Prostate gland (tissue), 2 donors: Measurements from ENCODE around the gene MFAP2.

Experiments used
- POLR2AphosphoS5 ChIP-seq: sonication (generic); formaldehyde crosslinking; IDR thresholded peaks from one replicate; pipeline ENCODE4 v1.6.1; 2017; ENCODE audit warnings: antibody characterized with exemption
- TF ChIP-seq, protein P1 (sequence below), 4 experiments: fragments of 200-600 bp in 2 of 4; fragments of 450-650 bp in 2 of 4; sonication (generic) in 2 of 4; IDR thresholded peaks; 1 replicate in 3 of 4; 2 replicates in 1 of 4; pipeline ENCODE4 v1.5.1; 2016 to 2019; ENCODE audit warnings: antibody characterized with exemption in 4 of 4, mild to moderate bottlenecking in 2 of 4, moderate library complexity in 2 of 4

DNA sequence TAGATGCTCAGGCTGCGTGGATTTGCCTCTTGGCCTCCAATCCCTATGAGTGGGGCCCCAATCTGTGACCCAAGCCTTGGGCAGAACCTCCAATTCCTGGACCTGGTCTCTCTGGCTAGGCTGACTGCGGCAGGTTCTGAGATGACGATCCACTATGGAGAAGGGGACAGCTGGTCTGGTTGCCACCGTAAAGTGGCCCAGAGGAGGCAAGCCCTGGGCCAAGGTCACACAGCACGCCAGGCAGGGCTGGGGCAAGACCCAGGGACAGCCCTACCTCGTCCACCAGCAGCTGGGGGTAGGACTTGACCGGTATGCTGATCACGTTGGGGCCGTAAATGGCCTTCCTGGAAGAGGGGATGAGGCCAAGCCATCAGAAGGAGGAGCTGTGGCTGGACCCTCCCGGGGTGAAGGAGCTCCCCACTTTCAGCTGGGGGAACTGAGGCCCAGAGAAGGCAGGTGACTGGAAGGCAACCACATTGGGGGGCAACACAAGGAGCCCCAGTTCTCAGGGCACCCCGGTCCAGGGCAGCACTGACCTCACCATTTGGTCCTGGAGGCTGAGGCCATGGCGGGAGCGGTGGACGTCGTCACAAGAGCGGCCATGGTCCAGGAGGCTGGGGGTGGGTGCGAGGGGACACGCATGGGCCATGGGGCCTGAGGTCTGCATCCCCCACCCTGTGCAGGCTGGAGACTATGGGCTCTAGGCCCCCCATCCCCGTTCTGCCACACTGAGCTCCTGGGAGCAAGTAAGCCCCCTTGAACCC is 21.5 kb upstream of the MFAP2 start:
- TF ChIP-seq, protein P1, sequence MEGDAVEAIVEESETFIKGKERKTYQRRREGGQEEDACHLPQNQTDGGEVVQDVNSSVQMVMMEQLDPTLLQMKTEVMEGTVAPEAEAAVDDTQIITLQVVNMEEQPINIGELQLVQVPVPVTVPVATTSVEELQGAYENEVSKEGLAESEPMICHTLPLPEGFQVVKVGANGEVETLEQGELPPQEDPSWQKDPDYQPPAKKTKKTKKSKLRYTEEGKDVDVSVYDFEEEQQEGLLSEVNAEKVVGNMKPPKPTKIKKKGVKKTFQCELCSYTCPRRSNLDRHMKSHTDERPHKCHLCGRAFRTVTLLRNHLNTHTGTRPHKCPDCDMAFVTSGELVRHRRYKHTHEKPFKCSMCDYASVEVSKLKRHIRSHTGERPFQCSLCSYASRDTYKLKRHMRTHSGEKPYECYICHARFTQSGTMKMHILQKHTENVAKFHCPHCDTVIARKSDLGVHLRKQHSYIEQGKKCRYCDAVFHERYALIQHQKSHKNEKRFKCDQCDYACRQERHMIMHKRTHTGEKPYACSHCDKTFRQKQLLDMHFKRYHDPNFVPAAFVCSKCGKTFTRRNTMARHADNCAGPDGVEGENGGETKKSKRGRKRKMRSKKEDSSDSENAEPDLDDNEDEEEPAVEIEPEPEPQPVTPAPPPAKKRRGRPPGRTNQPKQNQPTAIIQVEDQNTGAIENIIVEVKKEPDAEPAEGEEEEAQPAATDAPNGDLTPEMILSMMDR (IDR thresholded peaks at IDR 0.05): no peak
- no peak for TF ChIP-seq POLR2AphosphoS5
